Activated T-helper 17 cell treated with anti-CD3 and anti-CD28 coated beads, Interleukin-2, amount 50 U/mL, for 72 hours (primary cell): ENCODE data around the gene PPM1L. TPM values are rescaled to one million over a fixed set of nuclear protein-coding genes. Genes with fewer than 3 reads are reported as not detected.

ENCODE experiments used
- ATAC-seq: fragments of 150-1000 bp; cut with Tn5 transposase; replicated peaks from 2 replicates; pipeline ENCODE4 v1.10.0; 2021; ENCODE audit warnings: mild to moderate bottlenecking, moderate library complexity
- H3K27ac Mint-ChIP-seq: one replicate; pipeline ENCODE4 v1.8.0; 2022; ENCODE audit warnings: mixed read lengths
- H3K27me3 Mint-ChIP-seq: one replicate; pipeline ENCODE4 v1.8.0; 2022; ENCODE audit warnings: mixed read lengths
- H3K36me3 Mint-ChIP-seq: one replicate; pipeline ENCODE4 v1.8.0; 2022; ENCODE audit warnings: low read depth, mild to moderate bottlenecking, mixed read lengths
- H3K4me1 Mint-ChIP-seq: one replicate; pipeline ENCODE4 v1.8.0; 2022; ENCODE audit warnings: mixed read lengths
- H3K4me3 Mint-ChIP-seq: one replicate; pipeline ENCODE4 v1.8.0; 2022; ENCODE audit warnings: mild to moderate bottlenecking, mixed read lengths
- H3K9me3 Mint-ChIP-seq: one replicate; pipeline ENCODE4 v1.8.0; 2022; ENCODE audit warnings: mixed read lengths
- total RNA-seq, 2 donors: library from RNA; stranded (reverse); gene quantifications; one replicate each; pipeline ENCODE4 v1.2.3, GENCODE V29; 2022

Gene PPM1L
- total RNA-seq, 2 donors from 2014 or later = 2.1 to 3.1 TPM

DNA sequence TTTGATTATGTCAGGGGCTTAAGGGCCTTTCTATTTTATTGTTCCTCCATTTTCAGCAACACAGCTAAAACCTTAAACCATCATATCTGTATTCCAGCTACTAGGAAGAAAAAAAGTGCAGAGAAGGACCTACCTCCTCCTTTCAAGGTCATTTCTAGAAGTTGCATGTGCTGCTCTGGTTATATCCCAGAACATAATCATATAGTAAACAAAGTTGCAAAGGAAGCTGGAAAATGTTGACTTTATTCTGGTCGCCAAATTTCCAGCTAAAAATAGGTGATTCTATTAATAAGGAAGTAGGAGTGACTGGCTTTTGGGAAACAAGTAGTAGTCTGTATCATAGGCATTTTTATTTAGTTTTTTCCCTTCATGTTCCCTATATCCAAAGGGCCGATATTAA, 370.5 kb downstream of the PPM1L start:
- Mint-ChIP-seq H3K27ac (no peak overlapping the region), H3K4me3 (no peak overlapping the region), H3K9me3 (no peaks in the 10 kb centered on the region), H3K4me1 (no peaks in the 10 kb centered on the region), H3K27me3 (peaks cover 3% of the 10 kb centered on the region), H3K36me3 (no peaks in the 10 kb centered on the region)
- ATAC-seq = no peak

Other genes with a start within 250 kb of the PPM1L start
- gene KPNA4, start 190.7 kb upstream of the PPM1L start, total RNA-seq = 10 to 100 TPM; 39.9 to 69.2 TPM
- not detected for gene ARL14, start 79.1 kb upstream of the PPM1L start, total RNA-seq